Panc1 (cell line): ENCODE measurements around the gene CHST9. TPM values are rescaled to one million over a fixed set of nuclear protein-coding genes. Genes with fewer than 3 reads are reported as not detected.

Experiments used
- ATAC-seq: fragments of 200-7000 bp; cut with Tn5 transposase; 2 replicates; pipeline ENCODE4 v1.9.1; 2020; ENCODE audit warnings: mild to moderate bottlenecking, moderate library complexity
- BruUV-seq: library from RNA; stranded (reverse); fragments of 400-500 nt; replicated peaks from 2 replicates; lab custom pipeline; 2021; lab: Mats Ljungman, UMichigan
- CTCF ChIA-PET: fragments of 300-600 bp; sonication (Branson Sonifier 250); formaldehyde crosslinking; loops from one replicate; lab custom pipeline; 2022; ENCODE audit warnings: antibody characterized with exemption; lab: Charles Lee
- POLR2A ChIA-PET: fragments of 300-600 bp; sonication (Branson Sonifier 250); formaldehyde crosslinking; loops from one replicate; lab custom pipeline; 2022; ENCODE audit warnings: antibody characterized with exemption; lab: Charles Lee
- DNase-seq: peaks from one replicate; pipeline ENCODE4 v3.0.0-alpha.2; 2010; ENCODE audit warnings: low read depth, low spot score
- H3K27ac ChIP-seq: 2 replicates; pipeline ENCODE4 v1.5.1; 2011; ENCODE audit warnings: mild to moderate bottlenecking, low read length, inconsistent platforms
- H3K27me3 ChIP-seq: fragments of 200-500 bp; sonication (Bioruptor generic); 2 replicates; pipeline ENCODE4 v1.6.0; 2014; ENCODE audit warnings: low read length, inconsistent platforms; ENCODE audit not compliant: control insufficient read depth, insufficient read depth
- H3K36me3 ChIP-seq: fragments of 200-500 bp; sonication (Bioruptor generic); 2 replicates; pipeline ENCODE4 v1.5.1; 2014; ENCODE audit warnings: inconsistent platforms, mild to moderate bottlenecking, low read length, moderate library complexity; ENCODE audit not compliant: control insufficient read depth, insufficient read depth
- H3K4me1 ChIP-seq: 2 replicates; pipeline ENCODE4 v1.5.1; 2011; ENCODE audit warnings: inconsistent platforms, mild to moderate bottlenecking, low read length, moderate library complexity; ENCODE audit not compliant: control insufficient read depth, insufficient read depth
- H3K4me3 ChIP-seq, 2 experiments: 2 replicates each; pipeline ENCODE4 v1.5.1; 2011 to 2012; ENCODE audit warnings: low read depth in 2 of 2, low read length in 2 of 2, mild to moderate bottlenecking in 2 of 2, inconsistent platforms in 1 of 2, moderate library complexity in 1 of 2
- H3K9me3 ChIP-seq: fragments of 200-500 bp; sonication (Bioruptor generic); 2 replicates; pipeline ENCODE4 v1.5.1; 2014; ENCODE audit warnings: low read depth, mild to moderate bottlenecking, inconsistent platforms, low read length, moderate library complexity; ENCODE audit not compliant: control insufficient read depth, insufficient read depth
- POLR2AphosphoS5 ChIP-seq: IDR thresholded peaks from 2 replicates; pipeline ENCODE4 v1.6.1; 2012; ENCODE audit warnings: mild to moderate bottlenecking, low read depth, low read length, moderate library complexity
- REST ChIP-seq, 2 experiments: IDR thresholded peaks; 2 replicates each; pipeline ENCODE4 v1.6.1; 2011 to 2012; ENCODE audit warnings: low read depth in 2 of 2, control low read depth in 1 of 2, low read length in 1 of 2, mild to moderate bottlenecking in 1 of 2, moderate library complexity in 1 of 2; ENCODE audit not compliant: insufficient read depth in 1 of 2
- SIN3A ChIP-seq: IDR thresholded peaks from 2 replicates; pipeline ENCODE4 v1.6.1; 2012; ENCODE audit warnings: low read depth, mild to moderate bottlenecking, low read length, moderate library complexity, borderline replicate concordance; ENCODE audit not compliant: insufficient read depth
- TCF7L2 ChIP-seq: IDR thresholded peaks from 2 replicates; pipeline ENCODE4 v1.6.1; 2011; ENCODE audit warnings: mild to moderate bottlenecking, low read depth, low read length, inconsistent platforms
- in situ Hi-C: cut with HindIII; loops from 2 replicates; pipeline ENCODE4 v1.10.0; 2016; ENCODE audit warnings: low sequenced_read_pairs, low pct_unique_long_range_greater_than_20kb
- intact Hi-C: fragments of 100-400 bp; cut with micrococcal nuclease; formaldehyde crosslinking; loops from one replicate; pipeline ENCODE4 v1.10.0; 2022; ENCODE audit not compliant: unreplicated experiment
- total RNA-seq: library from RNA; stranded (reverse); gene quantifications from one replicate; pipeline ENCODE4 v1.2.1, GENCODE V29; 2021; ENCODE audit not compliant: unreplicated experiment
- TF ChIP-seq, protein P1 (sequence below): fragments of 450-650 bp; IDR thresholded peaks from 2 replicates; pipeline ENCODE4 v1.5.1; 2017; ENCODE audit warnings: mild to moderate bottlenecking

The CHST9 gene
- total RNA-seq, 1 experiment from 2014 or later, result 0.05 TPM

GRCh38 chr18:27045342-27045741 lies 139.8 kb downstream of the CHST9 start:
- intact Hi-C loops, result no loop called here
- H3K4me3 ChIP-seq, result no peak overlapping the region

GRCh38 chr18:27042177-27042576 lies 142.9 kb downstream of the CHST9 start:
- TF ChIP-seq SIN3A (no peak), TCF7L2 (no peak), REST (IDR thresholded peaks at IDR 0.05; ENCODE audit: insufficient read depth in 1 of 2, low read depth in 2 of 2, low read length in 1 of 2) (no peak), POLR2AphosphoS5 (no peak)
- TF ChIP-seq, protein P1, sequence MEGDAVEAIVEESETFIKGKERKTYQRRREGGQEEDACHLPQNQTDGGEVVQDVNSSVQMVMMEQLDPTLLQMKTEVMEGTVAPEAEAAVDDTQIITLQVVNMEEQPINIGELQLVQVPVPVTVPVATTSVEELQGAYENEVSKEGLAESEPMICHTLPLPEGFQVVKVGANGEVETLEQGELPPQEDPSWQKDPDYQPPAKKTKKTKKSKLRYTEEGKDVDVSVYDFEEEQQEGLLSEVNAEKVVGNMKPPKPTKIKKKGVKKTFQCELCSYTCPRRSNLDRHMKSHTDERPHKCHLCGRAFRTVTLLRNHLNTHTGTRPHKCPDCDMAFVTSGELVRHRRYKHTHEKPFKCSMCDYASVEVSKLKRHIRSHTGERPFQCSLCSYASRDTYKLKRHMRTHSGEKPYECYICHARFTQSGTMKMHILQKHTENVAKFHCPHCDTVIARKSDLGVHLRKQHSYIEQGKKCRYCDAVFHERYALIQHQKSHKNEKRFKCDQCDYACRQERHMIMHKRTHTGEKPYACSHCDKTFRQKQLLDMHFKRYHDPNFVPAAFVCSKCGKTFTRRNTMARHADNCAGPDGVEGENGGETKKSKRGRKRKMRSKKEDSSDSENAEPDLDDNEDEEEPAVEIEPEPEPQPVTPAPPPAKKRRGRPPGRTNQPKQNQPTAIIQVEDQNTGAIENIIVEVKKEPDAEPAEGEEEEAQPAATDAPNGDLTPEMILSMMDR, result no peak
- ChIA-PET CTCF (no interaction called here), POLR2A (no interaction called here)
- Histone ChIP-seq H3K27me3 (no peaks in the 10 kb centered on the region), H3K36me3 (no peaks in the 10 kb centered on the region), H3K4me1 (no peaks in the 10 kb centered on the region), H3K27ac (no peak overlapping the region), H3K9me3 (no peaks in the 10 kb centered on the region), H3K4me3 (no peak overlapping the region)
- no TSS peak for BruUV-seq
- in situ Hi-C loops, result no loop called here
- intact Hi-C loops, result no loop called here
- DNase-seq (no peak), ATAC-seq (no peak)

More at GRCh38 chr18:27045342-27045741, 139.8 kb downstream of the CHST9 start:
- BruUV-seq, result no TSS peak
- Histone ChIP-seq H3K27me3 (no peaks in the 10 kb centered on the region), H3K27ac (no peak overlapping the region), H3K4me1 (no peaks in the 10 kb centered on the region), H3K36me3 (no peaks in the 10 kb centered on the region), H3K9me3 (no peaks in the 10 kb centered on the region)
- ChIA-PET CTCF (no interaction called here), POLR2A (no interaction called here)
- no peak for TF ChIP-seq POLR2AphosphoS5
- TF ChIP-seq SIN3A, result no peak
- TF ChIP-seq TCF7L2, result no peak
- TF ChIP-seq, protein P1, result no peak
- TF ChIP-seq REST (IDR thresholded peaks at IDR 0.05; ENCODE audit: insufficient read depth in 1 of 2, low read depth in 2 of 2, low read length in 1 of 2), result no peak
- ATAC-seq (no peak), DNase-seq (no peak)
- in situ Hi-C loops, result no loop called here
